Fibroblast of upper back skin (primary cell): Measurements from ENCODE around the gene CIB1.
"Not testable (repeated sequence)": the region's sequence is repeated elsewhere in the genome, so short reads cannot be mapped to it uniquely, and the experiment has no call there.

Source experiments
- DNase-seq: peaks from one replicate; pipeline ENCODE4 v3.0.0-alpha.2; 2013

CIB1 gene

GRCh38 chr15:90233387-90234095 is at the start of gene CIB1:
Gene CIB1 (minus strand): TSS chr15:90233941. CDS start chr15:90233885, 56 bp downstream.
- peak; percentile 97 for DNase-seq

- DNase-seq: not testable (repeated sequence)
These were observed 47.9 kb upstream of the CIB1 start for GRCh38 chr15:90281637-90282036.

GRCh38 chr15:90280743-90281142 is 47.0 kb upstream of the CIB1 start:
- not testable (repeated sequence) for DNase-seq

- not testable (repeated sequence) for DNase-seq
These were observed 44.7 kb upstream of the CIB1 start for GRCh38 chr15:90278467-90278866.

GRCh38 chr15:90271459-90272166 is 37.9 kb upstream of the CIB1 start:
- no peak for DNase-seq

GRCh38 chr15:90270502-90271150 is 36.9 kb upstream of the CIB1 start:
- DNase-seq: no peak

GRCh38 chr15:90268415-90268814 is 34.7 kb upstream of the CIB1 start:
- DNase-seq: no peak

GRCh38 chr15:90266485-90266884 is 32.7 kb upstream of the CIB1 start:
- DNase-seq: peak; percentile 23

GRCh38 chr15:90266061-90266431 is 32.3 kb upstream of the CIB1 start:
- DNase-seq: peak; percentile 29

GRCh38 chr15:90265271-90266060 is 31.7 kb upstream of the CIB1 start, which contains the start of gene NGRN:
Gene NGRN (plus strand): TSS chr15:90265672. CDS start chr15:90265713, 41 bp downstream.
- DNase-seq: peak; percentile 87

GRCh38 chr15:90264671-90265070 is 30.9 kb upstream of the CIB1 start:
- DNase-seq: no peak

GRCh38 chr15:90262426-90262825 is 28.7 kb upstream of the CIB1 start:
- DNase-seq: no peak

GRCh38 chr15:90261811-90262210 is 28.1 kb upstream of the CIB1 start:
- peak; percentile 17 for DNase-seq

- DNase-seq: not testable (repeated sequence)
These were observed 27.0 kb upstream of the CIB1 start for GRCh38 chr15:90260731-90261130.

GRCh38 chr15:90259524-90259923 is 25.8 kb upstream of the CIB1 start:
- DNase-seq: no peak

- DNase-seq: no peak
These were observed 24.0 kb upstream of the CIB1 start for GRCh38 chr15:90257776-90258175.

- DNase-seq: peak; percentile 87
These were observed 15.6 kb upstream of the CIB1 start, which contains the start of gene TTLL13 for GRCh38 chr15:90249203-90249863. Gene TTLL13 (plus strand): TSS chr15:90249556. CDS start chr15:90250631, 1,075 bp downstream.

- no peak for DNase-seq
These were observed 15.1 kb upstream of the CIB1 start for GRCh38 chr15:90248789-90249202.

GRCh38 chr15:90243943-90244639 is 10.3 kb upstream of the CIB1 start:
- no peak for DNase-seq

GRCh38 chr15:90241343-90242192 is 7.8 kb upstream of the CIB1 start:
- DNase-seq: no peak

GRCh38 chr15:90240856-90241255 is 7.1 kb upstream of the CIB1 start:
- DNase-seq: no peak
